Tibial nerve (tissue), 4 donors: ENCODE data around the gene MCF2L. TPM values are rescaled to one million over a fixed set of nuclear protein-coding genes. Genes with fewer than 3 reads are reported as not detected.

Source experiments
- DNase-seq, 2 donors: peaks; one replicate each; pipeline ENCODE4 v3.0.0-alpha.2; 2019; ENCODE audit warnings: low spot score in 2 of 2
- H3K27ac ChIP-seq, 4 donors: fragments of 200-600 bp; sonication (generic) in 3 of 4; one replicate each; pipeline ENCODE4 v1.5.1; 2017 to 2019; ENCODE audit warnings: mild to moderate bottlenecking in 1 of 4
- H3K27me3 ChIP-seq, 2 donors: fragments of 200-600 bp; sonication (generic) in 1 of 2; one replicate each; pipeline versions ENCODE4 v1.5.1 to v1.6.0; 2017 to 2019
- H3K36me3 ChIP-seq, 3 donors: fragments of 200-600 bp; sonication (generic); one replicate each; pipeline ENCODE4 v1.5.1; 2018 to 2019
- H3K4me1 ChIP-seq, 4 donors: fragments of 200-600 bp; sonication (generic) in 3 of 4; one replicate each; pipeline ENCODE4 v1.5.1; 2017 to 2019
- H3K4me3 ChIP-seq, 4 donors: fragments of 200-600 bp; sonication (generic) in 3 of 4; one replicate each; pipeline ENCODE4 v1.5.1; 2017 to 2019; ENCODE audit warnings: mild to moderate bottlenecking in 1 of 4, moderate library complexity in 1 of 4
- H3K9me3 ChIP-seq, 4 donors: fragments of 200-600 bp; sonication (generic) in 3 of 4; one replicate each; pipeline ENCODE4 v1.5.1; 2017 to 2019
- CTCF ChIP-seq, 5 experiments: fragments of 200-600 bp in 3 of 5; fragments of 450-650 bp in 2 of 5; sonication (generic) in 3 of 5; IDR thresholded peaks; one replicate each; pipeline ENCODE4 v1.5.1; 2016 to 2019; ENCODE audit warnings: antibody characterized with exemption in 5 of 5, mild to moderate bottlenecking in 3 of 5, moderate library complexity in 2 of 5
- EP300 ChIP-seq, 2 donors: sonication (generic); formaldehyde crosslinking; IDR thresholded peaks; one replicate each; pipeline ENCODE4 v1.6.1; 2017; ENCODE audit warnings: antibody characterized with exemption in 2 of 2, mild to moderate bottlenecking in 1 of 2
- POLR2A ChIP-seq, 2 donors: fragments of 450-650 bp; IDR thresholded peaks; one replicate each; pipeline ENCODE4 v1.6.1; 2017; ENCODE audit warnings: antibody characterized with exemption in 2 of 2, mild to moderate bottlenecking in 2 of 2, moderate library complexity in 2 of 2
- WGBS, 2 donors: methylation state at CpG; one replicate each; pipeline ENCODE4 v1.1.5; 2018; 5-methylcytosine and 5-hydroxymethylcytosine counted together
- total RNA-seq, 4 donors: library from RNA; depleted of rRNA; stranded (reverse); fragments of >200 nt; gene quantifications; one replicate each; pipeline ENCODE4 v1.1.0, GENCODE V29; 2016

Gene MCF2L
- total RNA-seq, 4 donors from 2014 or later: 30.1 to 82.6 (median 45.3) TPM

GRCh38 chr13:113013878-113014751, 45.1 kb downstream of the MCF2L start:
- TF ChIP-seq CTCF (IDR thresholded peaks at IDR 0.05) (no peak), POLR2A (IDR thresholded peaks at IDR 0.05) (no peak), EP300 (IDR thresholded peaks at IDR 0.05) (no peak)
- 72 to 85% methylated on average over 17 to 18 of the region's 25 CpGs for WGBS, 2 donors
- no peak overlapping the region for H3K27ac ChIP-seq
- no peaks in the 10 kb centered on the region for H3K27me3 ChIP-seq
- no peaks in the 10 kb centered on the region for H3K36me3 ChIP-seq
- H3K4me1 ChIP-seq: no peaks in the 10 kb centered on the region
- H3K4me3 ChIP-seq: no peak overlapping the region
- no peak for DNase-seq
- no peaks in the 10 kb centered on the region for H3K9me3 ChIP-seq

- Histone ChIP-seq H3K27ac (no peak overlapping the region), H3K36me3 (no peaks in the 10 kb centered on the region), H3K9me3 (peaks cover 0 to 3% (median 0%) of the 10 kb centered on the region in 4 donors), H3K4me1 (no peaks in the 10 kb centered on the region), H3K4me3 (no peak overlapping the region), H3K27me3 (no peaks in the 10 kb centered on the region)
- DNase-seq: no peak
- 86% methylated on average over 21 to 24 of the region's 31 CpGs for WGBS, 2 donors
- no peak for TF ChIP-seq EP300 (IDR thresholded peaks at IDR 0.05)
- TF ChIP-seq CTCF (IDR thresholded peaks at IDR 0.05): no peak
- TF ChIP-seq POLR2A (IDR thresholded peaks at IDR 0.05): no peak
These were observed 46.0 kb downstream of the MCF2L start for GRCh38 chr13:113014752-113015745.

DNA sequence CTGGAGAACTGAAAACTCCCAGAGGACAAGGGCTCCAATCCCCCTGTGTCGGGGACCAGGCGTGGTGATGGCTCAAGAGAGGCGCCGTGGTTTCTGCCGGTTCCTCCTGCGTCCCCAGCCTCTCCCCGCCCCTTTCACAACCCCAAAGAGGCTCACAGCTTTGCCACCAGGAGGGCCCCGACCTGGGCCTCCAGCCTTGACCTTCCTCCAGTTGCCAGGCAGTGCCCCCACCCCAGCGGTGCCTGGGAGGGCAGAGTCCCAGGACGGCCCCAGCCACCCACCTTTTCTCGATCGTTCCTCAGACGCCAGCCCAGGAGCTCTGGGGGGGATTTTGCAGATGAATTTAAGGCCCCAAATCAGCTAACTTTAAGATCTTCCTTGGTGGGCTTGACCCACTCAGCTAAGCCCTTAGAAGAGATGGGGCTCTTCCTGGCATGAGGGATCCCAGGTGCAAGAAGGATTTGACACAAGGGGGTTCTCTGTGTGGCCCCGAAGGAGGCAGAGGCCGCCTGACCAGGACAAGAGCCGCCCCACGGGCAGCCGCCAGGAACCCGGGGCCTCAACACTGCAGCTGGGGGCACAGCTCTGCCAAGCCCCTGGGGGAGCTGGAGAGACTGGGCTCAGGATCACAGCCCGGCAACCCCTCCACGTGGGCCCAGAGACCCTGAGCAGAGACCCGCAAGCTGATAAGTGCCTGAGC, 47.0 kb downstream of the MCF2L start:
- WGBS, 2 donors: 75 to 78% methylated on average over 14 to 18 of the region's 22 CpGs
- no peak for DNase-seq

More for the DNA sequence above, 47.0 kb downstream of the MCF2L start:
- Histone ChIP-seq H3K27me3 (no peaks in the 10 kb centered on the region), H3K9me3 (peaks cover 0 to 8% (median 0%) of the 10 kb centered on the region in 4 donors), H3K27ac (no peak overlapping the region), H3K4me3 (no peak overlapping the region), H3K36me3 (no peaks in the 10 kb centered on the region), H3K4me1 (no peaks in the 10 kb centered on the region)
- TF ChIP-seq EP300 (IDR thresholded peaks at IDR 0.05) (no peak), POLR2A (IDR thresholded peaks at IDR 0.05) (no peak), CTCF (IDR thresholded peaks at IDR 0.05) (no peak)
